Activated CD8-positive, alpha-beta memory T cell treated with anti-CD3 and anti-CD28 coated beads for 36 hours (primary cell): Measurements from ENCODE around the gene SKP1. TPM values are rescaled to one million over a fixed set of nuclear protein-coding genes. Genes with fewer than 3 reads are reported as not detected.
"Not testable (repeated sequence)": the region's sequence is repeated elsewhere in the genome, so short reads cannot be mapped to it uniquely, and the experiment has no call there.

Source experiments
- CTCF ChIA-PET: fragments of 350-600 bp; sonication (Branson Sonifier 250); formaldehyde crosslinking; loops from one replicate; lab custom pipeline; 2021; ENCODE audit warnings: antibody characterized with exemption; lab: Charles Lee
- POLR2A ChIA-PET: fragments of 350-600 bp; sonication (Branson Sonifier 250); formaldehyde crosslinking; loops from one replicate; lab custom pipeline; 2021; ENCODE audit warnings: antibody characterized with exemption; lab: Charles Lee
- total RNA-seq, 2 experiments: library from RNA; stranded (reverse); gene quantifications; one replicate each; pipeline ENCODE4 v1.2.3, GENCODE V29; 2021

The SKP1 gene
- total RNA-seq, 2 experiments from 2014 or later, result 245 to 268 TPM

DNA sequence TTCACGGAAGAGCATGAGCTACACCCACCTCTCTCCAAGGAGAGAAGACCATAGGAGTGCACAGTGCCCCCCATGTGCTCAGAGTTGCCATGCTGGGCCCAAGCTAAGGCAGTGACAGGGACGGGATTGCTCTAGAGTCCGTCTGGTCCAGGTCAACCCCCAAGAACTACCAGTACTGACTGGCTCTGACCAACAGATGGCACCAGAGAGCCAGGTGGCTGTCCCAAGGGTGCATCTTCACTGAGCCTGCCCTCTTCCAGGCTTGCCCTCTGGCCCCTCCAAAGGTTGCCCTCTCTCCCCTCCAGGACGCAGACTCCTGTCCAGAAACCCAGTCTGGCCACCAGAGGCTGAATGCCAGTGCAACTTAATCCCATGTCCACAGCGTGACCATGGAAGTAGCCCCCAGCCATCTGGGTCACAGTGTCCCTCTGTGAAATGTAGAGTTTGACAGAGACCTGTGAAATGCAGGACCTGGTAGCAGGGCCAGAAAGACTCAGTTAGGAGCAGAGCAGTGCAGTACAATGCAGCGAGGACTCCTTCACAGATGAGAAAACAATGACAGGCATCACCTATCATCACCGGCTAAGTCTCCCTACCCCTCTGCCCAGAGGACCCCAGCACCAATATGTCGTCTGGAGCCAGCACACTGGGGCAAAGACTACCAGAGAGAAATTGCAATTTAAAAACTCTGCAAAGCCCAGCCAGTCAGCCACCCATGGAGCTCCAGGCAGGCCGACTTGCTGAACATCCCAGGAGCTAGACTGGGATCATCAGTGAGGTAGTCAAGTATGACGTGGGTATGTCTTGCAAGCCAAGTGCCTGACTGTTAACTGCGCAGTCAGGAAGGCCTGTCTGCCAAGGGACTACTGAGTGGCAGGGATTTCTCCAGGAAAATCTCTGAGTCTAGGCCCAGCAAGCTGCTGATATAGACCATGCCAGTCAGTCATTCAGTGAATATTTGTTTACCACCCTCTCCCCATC is 7.7 kb upstream of the SKP1 start:
- POLR2A ChIA-PET, result no interaction called here
- CTCF ChIA-PET, result interaction anchor here (0.7 to 5.3 kb wide), 16 partner anchors 9 to 530 kb away, joined by 3 to 33 read pairs (median 3); no protein-coding TSS in a partner anchor

DNA sequence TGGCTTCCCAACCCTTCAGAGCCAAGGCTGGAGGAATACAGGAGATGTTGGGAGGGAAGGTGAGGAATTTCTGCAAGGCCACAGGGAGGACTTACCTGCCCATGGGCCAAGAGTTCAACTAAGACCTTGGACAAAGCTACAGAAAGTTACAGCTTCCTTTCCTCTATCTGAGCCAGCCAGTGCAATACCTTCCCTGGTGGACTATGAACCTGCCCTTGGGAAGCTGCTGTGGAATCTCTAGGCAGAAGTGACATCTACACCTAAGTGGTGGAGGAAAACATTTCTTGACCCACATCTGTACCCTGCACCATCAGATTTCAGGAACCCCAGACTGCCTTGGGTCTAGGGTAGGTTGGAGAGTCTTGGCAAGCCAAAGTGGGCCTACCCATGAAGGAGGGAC is 6.7 kb upstream of the SKP1 start:
- POLR2A ChIA-PET, result no interaction called here
- CTCF ChIA-PET, result interaction anchor here (0.8 to 5.3 kb wide), 12 partner anchors 18 to 531 kb away, joined by 3 to 33 read pairs (median 3); no protein-coding TSS in a partner anchor

DNA sequence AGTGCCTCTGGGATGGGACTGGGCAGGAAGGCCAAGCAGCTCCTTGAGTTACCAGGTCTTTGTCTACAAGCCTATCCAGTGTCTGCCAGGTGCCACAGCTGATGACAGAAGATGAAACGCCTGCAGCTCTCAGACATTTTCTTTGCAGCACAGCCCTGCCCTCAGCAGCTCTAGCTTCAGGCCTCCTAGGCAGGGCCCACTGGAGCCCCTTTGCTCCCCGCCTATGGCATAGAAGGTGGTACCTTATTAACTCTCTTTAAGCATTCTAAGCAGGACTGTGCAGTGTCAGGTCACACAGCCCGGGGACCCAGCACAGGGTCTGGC is 1.3 kb upstream of the SKP1 start:
- ChIA-PET POLR2A (interaction anchor here (0.5 to 2.6 kb wide), 2 partner anchors 12 to 48 kb away, joined by 3 to 27 read pairs; partner anchors contain the start of gene PPP2CA), CTCF (interaction anchor here (1.4 kb wide), 1 partner anchor 233 kb away, joined by 3 read pairs; the partner anchor contains the start of gene CDKN2AIPNL)

DNA sequence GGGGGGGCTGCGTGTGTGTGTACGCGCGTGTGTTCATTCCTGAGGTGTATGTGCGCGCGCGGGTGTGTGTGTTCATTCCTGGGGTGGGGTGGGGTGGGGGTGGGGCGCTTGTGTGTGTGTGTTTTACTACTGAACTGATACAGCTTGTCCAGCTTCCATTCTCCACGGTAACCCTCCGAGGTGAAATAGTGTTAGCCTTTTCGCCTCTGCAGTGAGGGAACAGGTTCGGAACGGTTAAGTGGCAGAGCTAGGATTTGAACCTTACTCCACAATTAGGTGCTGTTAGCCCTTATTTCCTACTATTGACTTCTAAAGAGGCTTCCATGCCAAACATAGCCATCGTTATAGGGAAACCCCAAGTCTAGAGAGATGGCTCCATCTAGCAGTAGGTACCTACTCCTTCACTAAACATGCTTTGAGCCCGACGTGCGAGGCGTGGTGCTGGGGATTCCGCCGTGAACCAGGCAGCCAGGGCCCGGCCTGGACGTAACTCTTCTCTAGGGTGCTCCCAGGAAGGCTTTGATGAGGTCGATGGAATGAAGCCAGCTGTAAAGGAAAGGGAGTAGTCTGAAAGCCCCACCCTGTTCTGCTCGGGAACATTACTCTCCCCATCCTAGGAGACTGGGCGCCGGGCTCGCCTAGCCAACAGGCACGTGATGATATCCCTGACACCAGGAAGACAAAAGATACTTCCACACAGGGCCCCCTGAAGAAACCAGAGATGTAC is 782 bp upstream of the SKP1 start:
- CTCF ChIA-PET, result interaction anchor here (0.9 to 1.6 kb wide), 4 partner anchors 39 to 233 kb away, joined by 3 to 5 read pairs (median 4); partner anchors contain the start of genes CDKN2AIPNL and PPP2CA
- POLR2A ChIA-PET, result interaction anchor here (0.5 to 2.6 kb wide), 14 partner anchors 9 to 349 kb away, joined by 3 to 27 read pairs (median 4); partner anchors contain the start of genes PPP2CA and UBE2B

DNA sequence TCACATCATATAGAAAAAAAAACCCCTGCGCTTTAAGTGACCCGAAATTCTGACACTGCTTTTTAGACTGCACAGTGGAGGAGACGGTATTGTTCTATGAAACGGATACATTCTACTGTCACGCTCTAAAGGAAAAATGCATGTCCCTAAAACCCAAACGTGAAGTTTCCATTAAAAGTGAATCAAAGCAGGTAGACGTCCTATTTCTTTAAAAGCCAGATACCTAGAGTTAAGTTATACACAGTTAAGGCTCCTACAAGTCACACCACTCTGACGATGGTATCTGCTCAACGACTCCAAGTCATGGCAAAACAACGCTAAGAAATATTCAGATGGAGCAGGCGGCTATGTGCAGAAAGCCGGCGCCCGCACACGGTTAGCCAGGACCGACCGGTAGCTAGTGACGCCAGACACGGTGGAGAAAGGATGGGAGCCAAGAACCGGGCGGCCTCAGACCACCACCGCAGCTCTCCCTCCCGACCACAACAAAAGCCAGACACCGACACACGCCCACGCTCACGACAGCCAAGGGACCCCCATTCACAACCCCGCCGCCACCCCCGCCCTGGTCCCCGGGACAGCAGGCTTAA is 734 bp downstream of the SKP1 start:
- POLR2A ChIA-PET, result interaction anchor here (0.7 to 2.6 kb wide), 7 partner anchors 36 to 351 kb away, joined by 3 to 27 read pairs (median 6); partner anchors contain the start of genes PPP2CA and UBE2B

DNA sequence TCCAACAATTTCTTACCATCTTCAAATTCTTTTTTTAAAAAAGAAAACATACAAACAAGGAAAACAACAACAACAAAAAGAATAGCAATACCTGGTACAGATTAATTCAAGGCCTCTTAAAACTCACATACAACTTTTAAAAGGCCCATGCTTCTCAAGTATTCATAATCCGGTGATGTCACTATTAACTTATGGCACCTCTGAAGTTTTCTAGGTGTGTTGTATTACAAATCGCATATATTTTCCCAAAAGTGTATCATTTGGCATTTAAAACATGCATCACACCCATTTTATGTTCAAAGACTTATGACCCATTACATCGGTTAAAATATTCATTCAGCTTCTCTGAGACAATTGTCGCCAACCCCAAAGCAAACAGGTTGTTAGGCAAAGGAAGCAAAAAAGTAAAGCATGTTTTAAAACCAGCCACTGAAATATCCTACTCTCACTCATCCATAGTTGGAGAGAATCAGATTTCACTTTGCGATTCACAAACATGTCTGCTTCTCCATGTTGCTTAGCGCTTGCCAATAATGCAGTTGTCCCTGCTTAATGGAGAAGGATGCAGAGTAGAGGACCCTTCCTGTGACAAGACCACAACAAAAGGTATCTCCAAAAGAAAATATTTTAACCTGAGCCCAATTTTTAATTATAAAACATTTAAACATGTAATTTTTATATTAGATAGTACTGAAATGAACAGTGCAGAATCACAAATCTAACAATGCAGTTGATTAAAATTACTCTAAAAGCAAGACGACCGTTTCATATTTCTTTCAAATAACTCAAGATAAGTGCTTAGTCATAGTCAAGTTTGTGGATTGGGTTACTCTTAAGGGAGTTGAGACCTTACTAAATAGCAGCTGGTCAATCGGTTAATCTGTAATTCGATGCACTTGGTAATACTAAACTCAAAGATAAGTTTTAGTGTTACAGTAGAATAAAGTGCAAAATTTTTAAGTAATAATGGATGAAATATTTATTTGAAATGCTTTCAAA is 1.6 kb downstream of the SKP1 start:
- ChIA-PET POLR2A (interaction anchor here (0.5 to 2.6 kb wide), 5 partner anchors 38 to 1426 kb away, joined by 3 to 27 read pairs (median 4); partner anchors contain the start of gene PPP2CA), CTCF (interaction anchor here (1.0 to 1.5 kb wide), 3 partner anchors 10 to 136 kb away, joined by 3 to 4 read pairs (median 3); no protein-coding TSS in a partner anchor)

More for the DNA sequence above, 734 bp downstream of the SKP1 start:
- CTCF ChIA-PET, result interaction anchor here (0.6 to 1.6 kb wide), 5 partner anchors 22 to 137 kb away, joined by 3 to 4 read pairs (median 3); no protein-coding TSS in a partner anchor

DNA sequence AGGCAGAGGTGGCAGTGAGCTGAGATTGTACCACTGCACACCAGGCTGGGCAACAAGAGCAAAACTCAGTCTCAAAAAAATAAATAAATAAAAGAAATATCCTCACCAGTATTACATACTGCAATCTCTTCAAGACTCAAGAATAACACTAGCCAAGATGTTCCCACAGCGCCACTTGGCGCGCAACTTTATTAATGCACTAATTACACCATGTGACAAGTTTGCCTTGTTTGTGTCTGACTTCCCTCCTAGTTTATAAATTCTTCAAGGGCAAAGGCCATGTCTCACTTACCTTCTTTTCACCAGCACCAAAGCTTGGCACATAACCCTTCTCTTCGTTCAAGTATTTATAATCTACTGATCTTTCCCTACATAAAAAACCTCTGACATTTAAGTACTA is 4.8 kb downstream of the SKP1 start:
- CTCF ChIA-PET, result interaction anchor here (1.0 kb wide), 1 partner anchor 10 kb away, joined by 3 read pairs; no protein-coding TSS in a partner anchor
- POLR2A ChIA-PET, result no interaction called here

DNA sequence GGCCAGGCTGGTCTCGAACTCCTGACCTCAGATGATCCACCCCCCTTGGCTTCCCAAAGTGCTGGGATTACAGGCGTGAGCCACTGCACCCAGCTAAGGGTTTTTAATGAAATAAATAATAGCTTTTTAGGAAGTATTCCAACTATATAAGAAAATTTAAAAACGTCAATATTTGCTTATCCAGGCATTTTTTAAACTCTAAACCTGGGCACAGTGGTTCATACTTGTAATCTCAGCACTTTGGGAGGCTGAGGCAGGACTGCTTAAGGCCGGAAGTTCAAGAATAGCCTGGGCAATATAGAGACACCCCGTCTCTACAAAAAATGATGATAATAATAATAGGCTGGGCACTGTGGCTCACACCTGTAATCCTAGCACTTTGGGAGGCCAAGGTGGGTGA is 14.2 kb downstream of the SKP1 start:
- POLR2A ChIA-PET, result interaction anchor here (2.0 kb wide), 1 partner anchor 14 kb away, joined by 7 read pairs; no protein-coding TSS in a partner anchor
- CTCF ChIA-PET, result interaction anchor here (0.7 to 0.8 kb wide), 3 partner anchors 123 to 1518 kb away, joined by 3 read pairs; no protein-coding TSS in a partner anchor

DNA sequence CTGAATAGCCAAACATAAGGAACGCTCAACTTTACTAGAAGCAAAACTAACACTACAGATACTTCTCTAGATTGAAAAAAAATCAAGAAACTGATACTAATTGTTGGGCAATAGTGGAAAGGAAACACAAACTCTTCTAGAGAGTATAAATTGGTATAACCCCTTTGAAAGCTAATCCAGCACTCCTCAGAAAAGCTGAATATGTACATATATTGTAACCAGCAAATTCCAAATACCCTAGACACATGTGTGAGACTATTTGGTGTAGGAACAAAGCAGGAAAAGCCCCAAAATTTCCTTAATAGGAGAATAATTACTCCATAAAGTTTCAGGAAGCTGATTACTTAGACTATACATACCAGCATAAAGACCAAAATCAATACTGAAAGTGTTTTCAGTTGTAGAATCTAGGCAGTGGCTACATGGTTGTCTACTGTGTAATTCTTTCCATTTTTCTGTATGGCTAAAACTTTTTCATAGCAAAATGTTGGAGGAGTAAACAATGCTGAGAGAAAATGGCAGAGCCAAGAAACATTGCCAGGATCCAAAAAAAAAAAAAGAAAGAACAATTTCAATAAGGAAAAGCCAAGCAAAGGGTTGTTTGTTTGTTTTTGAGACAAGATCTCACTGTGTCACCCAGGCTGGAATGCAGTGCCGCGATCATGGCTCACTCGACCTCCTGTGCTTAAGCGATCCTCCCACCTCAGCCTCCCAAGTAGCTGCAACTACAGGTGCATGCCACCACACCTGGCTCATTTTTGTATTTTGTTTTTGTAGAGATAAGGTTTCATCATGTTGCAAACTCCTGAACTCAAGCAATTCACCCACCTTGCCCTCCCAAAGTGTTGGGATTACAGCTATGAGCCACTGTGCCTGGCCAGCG is 15.0 kb downstream of the SKP1 start:
- ChIA-PET POLR2A (interaction anchor here (2.0 kb wide), 1 partner anchor 15 kb away, joined by 7 read pairs; no protein-coding TSS in a partner anchor), CTCF (interaction anchor here (0.7 to 1.3 kb wide), 5 partner anchors 15 to 478 kb away, joined by 3 to 4 read pairs (median 3); no protein-coding TSS in a partner anchor)

DNA sequence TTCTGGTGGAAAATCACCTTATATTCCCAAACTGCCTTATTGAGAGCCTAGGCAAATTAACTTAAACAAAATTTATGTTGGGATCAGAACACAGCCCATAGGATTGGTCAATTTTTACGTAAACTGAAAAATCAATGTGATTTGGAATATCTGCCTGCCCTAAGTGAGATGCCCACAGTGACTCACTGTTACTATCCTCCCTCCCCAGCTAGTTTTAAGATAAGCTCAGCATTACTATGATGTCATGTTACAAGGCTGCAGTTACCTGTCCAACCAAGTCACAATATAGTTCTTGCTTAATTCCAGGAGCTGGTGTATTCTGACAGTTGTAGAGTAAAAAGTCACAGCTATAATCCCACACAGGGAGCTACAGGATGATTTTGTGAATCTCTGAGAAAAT is 23.1 kb downstream of the SKP1 start:
- CTCF ChIA-PET, result interaction anchor here (1.0 to 2.7 kb wide), 5 partner anchors 13 to 114 kb away, joined by 3 to 20 read pairs (median 8); no protein-coding TSS in a partner anchor
- POLR2A ChIA-PET, result interaction anchor here (0.6 to 1.2 kb wide), 2 partner anchors 23 to 314 kb away, joined by 3 read pairs; partner anchors contain the start of gene SKP1

DNA sequence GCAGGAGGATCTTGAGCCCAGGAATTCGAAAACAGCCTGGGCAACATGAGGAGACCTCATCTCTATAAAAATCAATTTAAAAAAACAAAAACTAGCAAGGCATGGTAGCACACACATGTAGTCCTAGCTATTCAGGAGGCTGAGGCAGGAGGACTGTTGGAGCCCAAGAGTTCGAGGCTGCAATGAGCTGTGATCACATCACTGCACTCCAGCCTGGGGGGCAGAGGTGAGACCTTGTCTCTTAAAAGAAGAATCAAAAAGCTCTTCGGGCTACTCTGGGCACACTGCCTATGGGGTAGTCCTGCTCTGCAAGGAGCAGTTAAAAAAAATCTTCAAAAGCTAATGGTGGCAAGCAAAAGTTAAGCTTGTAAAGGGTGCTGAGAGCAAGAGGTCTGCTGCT is 23.5 kb downstream of the SKP1 start:
- ChIA-PET CTCF (interaction anchor here (1.0 to 2.7 kb wide), 4 partner anchors 13 to 113 kb away, joined by 3 to 20 read pairs (median 8); no protein-coding TSS in a partner anchor), POLR2A (interaction anchor here (1.2 kb wide), 1 partner anchor 24 kb away, joined by 3 read pairs; the partner anchor contains the start of gene SKP1)

DNA sequence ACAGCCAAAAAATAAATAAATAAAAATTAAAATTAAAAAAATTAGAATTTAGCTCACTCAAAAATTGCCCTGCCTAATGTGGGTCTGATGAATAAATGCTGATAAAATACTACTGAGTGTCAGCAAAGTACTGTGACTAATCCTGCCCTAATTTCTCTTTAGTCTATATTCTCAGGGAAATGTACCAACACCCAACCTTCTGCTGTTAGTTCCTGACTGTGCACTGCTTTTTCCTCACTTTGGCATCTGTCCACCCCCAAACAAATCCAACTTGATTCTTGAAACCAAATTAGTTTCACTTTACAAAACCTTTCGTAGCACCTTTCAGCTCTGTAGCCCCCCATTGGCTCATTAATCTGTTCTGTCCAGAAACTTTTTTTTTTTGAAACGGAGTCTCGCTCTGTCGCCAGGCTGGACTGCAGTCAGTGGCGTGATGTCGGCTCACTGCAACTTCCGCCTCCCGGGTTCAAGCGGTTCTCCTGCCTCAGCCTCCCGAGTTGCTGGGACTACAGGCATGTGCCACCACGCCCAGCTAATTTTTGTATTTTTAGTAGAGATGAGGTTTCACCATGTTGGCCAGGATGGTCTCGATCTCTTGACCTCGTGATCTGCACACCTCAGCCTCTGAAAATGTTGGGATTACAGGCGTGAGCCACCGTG is 24.4 kb downstream of the SKP1 start:
- CTCF ChIA-PET, result interaction anchor here (2.7 kb wide), 2 partner anchors 12 to 112 kb away, joined by 9 to 20 read pairs; no protein-coding TSS in a partner anchor

DNA sequence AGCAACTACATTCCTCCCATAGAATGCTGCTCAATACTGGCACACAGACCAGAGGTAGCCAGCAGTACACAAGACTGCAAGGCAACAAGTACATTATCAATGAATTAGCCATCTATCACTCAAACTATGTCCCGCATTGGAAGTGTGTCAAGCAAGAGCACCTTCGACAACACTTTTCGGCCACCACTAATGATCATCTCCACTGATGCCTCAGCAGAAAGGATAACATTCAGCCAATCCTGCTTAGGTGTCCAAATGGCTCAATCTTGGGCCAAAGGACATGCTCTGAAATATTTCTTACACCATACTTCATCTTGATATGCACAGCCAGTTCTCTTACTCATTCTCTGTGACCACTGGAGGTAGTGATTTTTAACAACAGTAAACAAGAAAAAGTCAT is 25.0 kb downstream of the SKP1 start:
- ChIA-PET POLR2A (no interaction called here), CTCF (no interaction called here)

More for the DNA sequence above, 24.4 kb downstream of the SKP1 start:
- POLR2A ChIA-PET, result not testable (repeated sequence)

DNA sequence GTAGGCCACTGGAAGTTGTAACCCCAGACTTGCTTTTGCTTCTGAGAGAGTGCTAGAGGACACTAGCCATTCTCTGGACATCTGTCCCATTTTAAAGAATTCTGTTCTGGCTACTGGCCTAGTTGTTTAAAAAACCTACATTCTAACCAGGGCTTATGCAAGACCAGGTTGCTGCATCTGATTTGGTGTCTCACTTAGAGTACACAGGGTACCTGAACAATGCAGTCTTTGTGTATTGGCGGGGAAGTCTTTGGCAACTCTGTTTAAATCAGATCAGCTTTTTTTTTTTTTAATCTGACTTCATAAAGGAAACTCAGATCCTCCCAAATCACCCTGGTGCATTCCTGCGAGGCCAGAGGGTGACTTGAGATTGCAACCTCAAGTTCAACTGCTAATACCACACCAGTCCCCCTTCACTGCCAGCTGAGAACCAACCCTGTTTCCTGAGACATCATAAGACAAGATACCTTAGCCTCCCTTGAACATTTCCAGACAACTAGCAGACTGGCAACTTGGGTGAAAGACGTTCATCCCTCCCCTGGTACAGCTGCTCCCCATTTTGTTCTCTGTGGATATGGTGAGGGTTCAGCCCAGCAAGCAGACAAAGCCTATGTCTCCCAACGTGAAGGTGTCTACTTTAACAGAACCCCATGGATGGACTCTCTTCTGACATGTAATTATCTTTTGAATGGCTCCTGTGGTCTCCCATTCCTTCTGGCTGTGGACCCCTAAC is 27.0 kb downstream of the SKP1 start:
- CTCF ChIA-PET, result interaction anchor here (1.1 to 1.7 kb wide), 3 partner anchors 9 to 110 kb away, joined by 3 to 10 read pairs (median 6); no protein-coding TSS in a partner anchor

More for the DNA sequence above, 27.0 kb downstream of the SKP1 start:
- POLR2A ChIA-PET, result interaction anchor here (0.6 kb wide), 1 partner anchor 467 kb away, joined by 3 read pairs; no protein-coding TSS in a partner anchor
